Measurements from ENCODE around the gene IL24.

IL24 gene

DNA sequence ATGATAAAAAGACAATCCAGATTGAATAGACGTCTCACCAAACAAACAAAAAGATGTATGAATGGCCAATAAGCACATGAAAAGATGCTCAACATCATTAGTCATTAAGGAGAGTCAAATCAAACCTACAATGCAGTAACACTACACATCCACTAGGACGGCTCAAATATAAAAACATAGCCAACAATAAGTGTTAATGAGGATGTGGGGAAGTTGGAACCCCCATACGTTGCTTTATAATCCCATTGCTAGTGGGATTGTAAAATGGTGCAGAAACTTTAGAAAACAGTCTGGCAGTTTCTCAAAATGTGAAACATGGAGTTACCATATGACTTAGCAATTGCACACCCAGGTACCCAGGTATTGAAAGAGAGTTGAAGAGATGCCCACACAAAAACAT, 14.7 kb upstream of the IL24 start:
- DNase-seq: no peak

DNA sequence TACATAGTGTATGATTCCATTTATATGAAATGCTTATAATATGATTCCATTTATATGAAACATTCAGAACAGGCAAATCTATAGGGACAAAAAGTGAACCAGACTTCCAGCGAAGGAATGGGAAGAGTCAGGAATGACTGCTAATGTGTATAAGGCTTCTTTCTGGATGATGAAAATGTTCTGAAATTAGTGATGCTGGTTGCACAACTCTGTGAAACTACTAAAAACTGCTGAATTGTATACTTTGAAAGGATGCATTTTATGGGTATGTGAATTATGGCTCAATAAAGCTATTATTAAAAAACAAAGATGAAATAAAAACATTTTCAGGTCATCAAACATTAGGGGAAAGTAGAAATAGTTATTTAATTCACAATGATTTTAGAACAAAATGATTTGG, 14.1 kb upstream of the IL24 start:
- no peak for DNase-seq

DNA sequence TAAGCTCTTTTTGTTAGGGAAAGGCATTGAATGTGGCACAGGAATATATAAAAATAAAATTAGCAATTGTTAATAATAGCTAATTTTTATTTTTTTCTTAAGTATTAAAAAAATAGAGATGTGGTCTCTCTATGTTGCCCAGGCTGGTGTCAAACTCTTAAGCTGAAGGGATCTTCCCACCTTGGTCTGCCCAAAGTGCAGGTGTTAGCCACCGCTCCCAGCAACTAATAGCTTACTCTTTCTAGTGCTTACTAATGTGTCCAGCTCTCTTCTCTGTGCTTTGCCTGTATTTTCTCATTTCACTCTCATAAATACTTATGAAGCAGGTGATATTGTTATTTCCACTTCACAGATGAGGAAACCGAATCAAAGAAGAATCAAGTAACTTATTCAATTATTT, 13.4 kb upstream of the IL24 start:
- DNase-seq: no peak

- no peak for DNase-seq
Observed at GRCh38 chr1:206885341-206886060, 11.7 kb upstream of the IL24 start.

DNA sequence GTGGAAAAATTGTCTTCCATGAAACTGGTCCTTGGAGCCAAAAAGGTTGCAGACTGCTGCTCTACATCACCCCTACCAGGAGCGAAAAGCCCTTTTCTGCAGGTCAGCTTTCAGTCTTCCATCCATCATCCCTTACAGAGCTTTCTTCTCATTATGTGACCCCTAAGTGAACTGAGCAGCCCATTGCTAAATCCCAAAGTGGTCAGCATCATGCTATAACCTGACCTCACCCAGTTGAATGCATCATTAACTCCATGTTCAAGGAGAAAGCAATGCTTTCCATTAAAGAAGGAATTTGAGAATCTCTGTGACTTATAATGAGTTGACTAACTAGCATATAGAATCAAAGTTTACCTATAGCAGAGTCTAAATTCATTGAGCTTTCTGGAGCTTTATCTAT, 10.4 kb upstream of the IL24 start:
- DNase-seq: no peak

DNA sequence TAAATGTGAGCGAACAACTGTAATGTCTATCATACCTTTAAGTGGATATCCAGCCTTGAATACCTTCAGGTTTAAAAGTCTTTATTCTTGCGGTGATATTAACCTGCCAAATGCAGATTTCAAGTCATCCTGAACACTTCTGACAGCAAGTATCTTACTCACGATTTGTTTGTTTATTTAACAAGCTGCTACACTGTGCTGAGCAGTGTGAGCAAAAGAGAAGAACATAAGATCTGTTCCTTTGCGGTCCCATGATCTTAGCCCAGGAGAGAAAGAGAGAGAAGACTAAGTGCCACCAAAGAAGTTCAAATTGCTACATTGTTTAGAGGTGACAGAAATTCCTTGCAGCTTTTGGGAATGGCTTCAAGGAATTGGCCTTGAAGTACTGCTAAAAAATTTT, 9.5 kb upstream of the IL24 start:
- no peak for DNase-seq

DNA sequence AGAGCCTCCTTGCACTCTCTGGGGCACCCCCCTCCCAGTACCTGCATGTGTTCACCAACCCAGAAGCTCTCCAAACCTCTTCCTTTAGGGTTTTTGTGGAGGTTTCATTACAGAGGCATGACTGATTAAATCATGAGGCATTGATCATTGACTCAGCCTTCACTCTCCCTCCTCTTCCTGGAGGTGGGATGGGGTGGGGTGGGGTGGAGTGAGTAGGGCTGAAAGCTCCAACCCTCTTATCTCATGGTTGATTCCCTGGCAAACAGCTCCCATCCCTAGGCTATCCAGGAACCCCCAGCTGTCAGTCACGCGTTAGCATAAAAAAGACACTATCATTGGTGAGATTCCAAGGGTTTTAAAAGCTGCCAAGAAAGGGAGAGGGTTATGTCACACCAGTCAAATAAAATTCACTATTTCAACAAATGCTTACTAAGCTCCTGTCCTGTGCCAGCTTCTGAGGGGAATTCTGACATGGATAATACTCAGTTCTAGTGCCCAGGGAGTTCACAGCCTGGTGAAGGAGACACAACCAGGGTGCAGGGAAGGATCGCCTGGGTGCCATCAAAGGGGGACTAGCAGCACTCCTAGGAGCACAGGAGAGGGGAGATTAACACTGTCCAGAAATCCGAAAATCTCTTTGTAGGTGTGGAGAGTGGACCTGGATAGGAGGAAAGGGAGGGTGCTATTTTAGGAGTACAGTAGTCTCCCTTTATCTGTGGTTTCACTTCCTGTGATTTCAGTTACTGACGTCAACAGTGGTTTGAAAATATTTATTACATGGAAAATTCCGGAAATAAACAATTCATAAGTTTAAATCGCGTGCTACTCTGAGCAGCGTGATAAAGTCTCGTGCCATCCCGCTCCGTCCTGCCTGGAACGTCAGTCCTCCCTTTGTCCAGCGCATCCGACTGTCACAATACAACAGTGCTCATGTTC, 6.8 kb upstream of the IL24 start:
- DNase-seq: no peak

- no peak for DNase-seq
Observed at GRCh38 chr1:206891412-206891811, 5.8 kb upstream of the IL24 start.

DNA sequence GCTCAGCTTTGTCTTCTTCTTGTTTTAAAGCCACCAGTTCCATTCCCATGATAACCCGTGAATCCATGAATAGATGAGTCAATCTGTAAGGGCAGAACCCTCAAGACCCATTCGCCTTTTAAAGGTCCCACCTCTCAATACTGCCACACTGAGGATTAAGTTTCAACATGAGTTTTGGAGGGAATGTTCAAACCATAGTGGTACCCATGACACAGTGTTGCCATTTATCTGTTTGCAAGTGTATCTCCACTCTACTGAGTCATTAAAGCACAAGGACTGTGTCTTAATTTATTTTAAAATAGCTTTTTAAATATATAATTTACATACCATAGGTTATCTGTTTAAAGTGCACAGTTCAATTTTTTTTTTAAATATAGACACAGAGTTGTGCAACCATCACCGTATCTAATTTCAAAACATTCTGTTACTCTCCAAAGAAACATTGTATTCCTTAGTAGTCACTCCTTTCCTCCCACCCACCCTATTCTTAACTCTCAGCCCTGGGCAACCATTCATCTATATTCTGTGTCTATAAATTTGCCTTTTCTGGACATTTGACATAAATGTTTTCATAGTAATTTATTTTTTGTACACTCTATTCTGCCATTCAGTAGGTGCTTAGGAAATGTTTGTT, 4.8 kb upstream of the IL24 start:
- DNase-seq: no peak

DNA sequence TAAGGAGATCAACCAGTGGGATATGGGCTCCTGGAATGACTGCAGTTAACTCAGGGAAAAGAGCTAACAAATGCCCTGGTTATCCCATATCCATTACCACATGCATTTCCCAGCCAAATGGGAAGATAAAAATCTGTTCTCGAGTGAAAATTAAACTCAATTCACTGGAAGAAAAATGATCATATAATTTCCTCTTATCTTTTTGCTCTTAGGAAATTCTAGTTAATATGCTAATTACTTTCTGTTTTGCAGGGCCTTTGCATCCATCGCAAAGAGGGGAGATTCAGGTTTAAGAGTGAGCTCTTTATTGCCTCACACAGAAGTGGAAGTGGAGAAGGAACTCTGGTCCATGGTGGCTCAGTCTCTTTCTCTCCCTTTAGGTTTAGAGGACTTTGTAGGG, 3.9 kb upstream of the IL24 start:
- DNase-seq: no peak

DNA sequence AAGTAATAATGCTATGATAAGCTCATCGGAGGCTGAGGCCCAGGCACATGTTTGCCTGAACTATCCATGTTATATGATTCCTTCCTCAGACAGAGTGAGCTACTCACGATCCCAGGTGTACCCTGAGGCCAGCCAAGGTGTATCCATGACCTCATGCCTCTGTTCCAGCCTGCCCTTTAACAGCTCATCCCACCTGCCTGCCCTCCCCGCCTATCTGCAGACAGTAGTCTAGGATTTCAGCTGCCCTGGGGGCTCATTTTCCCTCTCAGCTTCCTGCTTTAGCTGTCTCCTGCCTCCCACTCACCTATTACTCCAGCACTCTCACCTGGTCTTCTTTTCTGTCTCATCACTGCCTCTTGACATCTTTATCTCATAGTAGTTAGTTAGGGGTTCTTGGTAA, 1.9 kb upstream of the IL24 start:
- no peak for DNase-seq

DNA sequence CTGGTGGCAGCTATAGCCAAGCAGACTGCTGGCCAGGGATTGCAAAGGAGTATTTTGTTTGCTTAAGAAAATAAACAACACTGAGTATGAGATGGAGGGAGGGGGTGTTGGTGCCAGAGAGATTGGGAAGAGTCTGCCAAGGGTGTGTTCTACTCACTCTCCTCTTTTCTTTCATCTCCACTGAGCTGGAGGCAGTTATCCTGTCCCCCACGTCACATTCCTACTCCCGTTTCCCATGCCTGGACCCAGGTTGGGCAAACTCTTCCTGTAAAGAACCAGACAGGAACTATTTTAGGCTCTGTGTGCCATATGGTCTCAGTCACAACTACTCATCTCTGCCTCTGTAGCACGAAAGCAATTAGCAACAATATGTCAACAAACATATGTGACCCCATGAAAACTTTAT, 1.4 kb upstream of the IL24 start:
- no peak for DNase-seq

- no peak for DNase-seq
Observed at GRCh38 chr1:206896261-206896660, 982 bp upstream of the IL24 start.

DNA sequence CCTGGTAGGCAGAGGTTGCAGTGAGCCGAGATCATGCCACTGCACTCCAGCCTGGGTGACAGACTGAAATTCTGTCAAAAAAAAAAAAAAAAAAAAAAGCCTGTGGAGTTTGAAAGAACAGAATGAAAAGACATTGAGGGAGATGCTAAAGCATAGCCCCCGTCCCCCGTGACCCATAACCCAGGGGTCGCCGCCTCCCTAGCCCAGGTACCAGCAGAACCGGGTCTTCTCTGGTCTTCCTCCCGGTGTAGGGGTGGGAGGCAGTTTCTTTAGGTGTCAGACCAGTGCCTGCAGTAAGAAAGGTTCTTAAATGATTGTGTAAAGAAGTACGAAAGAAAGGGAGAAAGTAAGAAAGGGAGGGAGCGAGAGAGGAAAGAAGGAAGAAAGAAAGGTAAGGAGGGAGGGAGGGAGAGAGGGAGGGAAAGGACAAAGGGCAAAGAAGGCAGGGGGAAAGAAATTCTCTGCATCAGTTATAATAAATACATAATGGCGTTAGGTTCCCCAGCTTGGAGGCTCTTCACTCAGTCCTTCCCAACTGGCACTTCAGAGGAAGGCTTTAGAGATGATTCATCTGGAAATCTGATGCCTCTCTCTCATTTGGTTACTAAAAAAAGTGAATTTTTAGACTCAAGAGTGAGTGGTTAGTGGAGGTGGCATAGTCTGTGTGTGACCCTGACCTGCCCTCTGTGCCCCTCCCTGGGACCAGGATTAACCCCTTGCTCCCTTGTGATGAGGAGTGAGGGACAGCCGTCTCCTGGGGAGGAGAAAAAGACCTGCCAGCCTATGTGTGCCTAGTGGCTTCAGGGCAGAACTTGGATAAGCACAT, 1.1 kb downstream of the IL24 start:
- DNase-seq: no peak

- no peak for DNase-seq
Observed at GRCh38 chr1:206898915-206899431, 1.7 kb downstream of the IL24 start.

GRCh38 chr1:206899717-206900116, 2.5 kb downstream of the IL24 start:
- DNase-seq: no peak

DNA sequence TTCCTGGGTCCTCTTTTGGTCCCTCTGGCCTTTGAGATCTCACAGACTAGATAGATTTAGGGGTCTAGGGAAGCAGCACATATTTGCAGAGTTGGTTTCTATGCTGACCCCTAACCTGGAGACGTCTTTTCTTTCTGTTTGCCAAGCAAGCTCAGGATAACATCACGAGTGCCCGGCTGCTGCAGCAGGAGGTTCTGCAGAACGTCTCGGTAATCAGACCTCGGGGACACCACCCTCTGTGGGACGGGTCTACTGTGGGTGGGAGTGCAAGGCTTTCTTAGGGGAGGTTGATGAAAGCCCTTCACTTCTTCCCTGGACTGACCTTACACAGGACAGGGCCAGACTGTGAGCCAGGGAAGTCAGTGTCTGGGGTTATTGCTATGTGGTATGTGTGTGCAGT, 2.9 kb downstream of the IL24 start:
- DNase-seq: no peak

GRCh38 chr1:206901944-206902343, 4.7 kb downstream of the IL24 start:
- no peak for DNase-seq

GRCh38 chr1:206902702-206903101, 5.5 kb downstream of the IL24 start:
- DNase-seq: no peak

- DNase-seq: no peak
Observed at GRCh38 chr1:206903687-206904086, 6.4 kb downstream of the IL24 start.

GRCh38 chr1:206904423-206905142, 7.3 kb downstream of the IL24 start:
- DNase-seq: no peak
